SU-DHL-6 (cell line): ENCODE measurements around the gene GRIK4.

Experiments used
- EZH2phosphoT487 ChIP-seq: fragments of 200-600 bp; sonication (generic), shearing (Covaris generic); conservative IDR thresholded peaks from 2 replicates; pipeline ENCODE4 v1.6.1; 2018; ENCODE audit warnings: mild to moderate bottlenecking, antibody characterized with exemption, low read length, moderate library complexity, mixed read lengths
- TF ChIP-seq, protein P1 (sequence below): fragments of 200-600 bp; sonication (generic); IDR thresholded peaks from one replicate; pipeline ENCODE4 v1.5.1; 2017; ENCODE audit warnings: antibody characterized with exemption, mild to moderate bottlenecking, low read length, moderate library complexity; ENCODE audit not compliant: insufficient read depth, poor library complexity, severe bottlenecking

DNA sequence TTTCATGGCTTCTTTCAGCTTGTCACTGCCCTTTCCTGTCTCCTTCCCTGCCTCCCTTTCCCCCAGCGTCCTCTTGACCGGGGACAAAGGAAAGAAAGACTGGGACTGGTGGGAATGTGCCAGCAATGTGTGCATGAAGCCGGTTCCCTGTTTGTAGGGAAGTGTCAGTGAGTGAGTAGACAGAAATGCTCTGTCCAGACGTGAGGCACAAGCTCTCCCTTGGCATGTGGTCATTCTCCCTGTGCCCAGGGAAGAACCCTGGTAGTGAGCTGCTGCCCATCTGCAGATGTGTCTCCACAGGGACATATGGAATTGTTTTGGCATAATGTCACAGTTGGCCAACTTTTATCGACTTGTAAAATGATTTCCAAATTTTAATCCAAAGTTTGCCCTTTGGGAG, 426.0 kb downstream of the GRIK4 start:
- TF ChIP-seq, protein P1, sequence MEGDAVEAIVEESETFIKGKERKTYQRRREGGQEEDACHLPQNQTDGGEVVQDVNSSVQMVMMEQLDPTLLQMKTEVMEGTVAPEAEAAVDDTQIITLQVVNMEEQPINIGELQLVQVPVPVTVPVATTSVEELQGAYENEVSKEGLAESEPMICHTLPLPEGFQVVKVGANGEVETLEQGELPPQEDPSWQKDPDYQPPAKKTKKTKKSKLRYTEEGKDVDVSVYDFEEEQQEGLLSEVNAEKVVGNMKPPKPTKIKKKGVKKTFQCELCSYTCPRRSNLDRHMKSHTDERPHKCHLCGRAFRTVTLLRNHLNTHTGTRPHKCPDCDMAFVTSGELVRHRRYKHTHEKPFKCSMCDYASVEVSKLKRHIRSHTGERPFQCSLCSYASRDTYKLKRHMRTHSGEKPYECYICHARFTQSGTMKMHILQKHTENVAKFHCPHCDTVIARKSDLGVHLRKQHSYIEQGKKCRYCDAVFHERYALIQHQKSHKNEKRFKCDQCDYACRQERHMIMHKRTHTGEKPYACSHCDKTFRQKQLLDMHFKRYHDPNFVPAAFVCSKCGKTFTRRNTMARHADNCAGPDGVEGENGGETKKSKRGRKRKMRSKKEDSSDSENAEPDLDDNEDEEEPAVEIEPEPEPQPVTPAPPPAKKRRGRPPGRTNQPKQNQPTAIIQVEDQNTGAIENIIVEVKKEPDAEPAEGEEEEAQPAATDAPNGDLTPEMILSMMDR: no peak
- TF ChIP-seq EZH2phosphoT487: no peak
